Body of pancreas (tissue), 4 donors: ENCODE measurements around the gene CORO7. TPM values are rescaled to one million over a fixed set of nuclear protein-coding genes. Genes with fewer than 3 reads are reported as not detected.

Source experiments
- ATAC-seq: fragments of 150-250 bp; one replicate; pipeline ENCODE4 v1.9.1; 2016
- DNase-seq, 4 donors: peaks; one replicate each; pipeline ENCODE4 v3.0.0-alpha.2; 2019
- H3K27ac ChIP-seq, 4 donors: fragments of 200-600 bp; sonication (generic); 1 replicate in 3 of 4; 2 replicates in 1 of 4; pipeline versions ENCODE4 v1.5.1 to v1.6.1; 2016 to 2019; ENCODE audit warnings: mild to moderate bottlenecking in 1 of 4, mixed read lengths in 1 of 4, moderate library complexity in 1 of 4
- H3K27me3 ChIP-seq, 2 donors: fragments of 200-600 bp; sonication (generic); one replicate each; pipeline ENCODE4 v1.6.0; 2016; ENCODE audit warnings: mild to moderate bottlenecking in 1 of 2
- H3K36me3 ChIP-seq, 2 donors: fragments of 200-600 bp; sonication (generic); replicated peaks in 1 of 2; 2 replicates each; pipeline ENCODE4 v1.5.1; 2016; ENCODE audit warnings: low read depth in 2 of 2; ENCODE audit not compliant: insufficient read depth in 1 of 2
- H3K4me1 ChIP-seq: fragments of 200-600 bp; sonication (generic); one replicate; pipeline ENCODE4 v1.6.0; 2016
- H3K4me3 ChIP-seq, 2 donors: fragments of 200-600 bp; sonication (generic); 1 replicate in 1 of 2; 2 replicates in 1 of 2; pipeline ENCODE4 v1.5.1; 2016 to 2019
- H3K9me3 ChIP-seq, 3 donors: fragments of 200-600 bp; sonication (generic); 1 replicate in 2 of 3; 2 replicates in 1 of 3; pipeline ENCODE4 v1.5.1; 2016
- CTCF ChIP-seq, 7 experiments: fragments of 450-650 bp in 4 of 7; fragments of 200-600 bp in 3 of 7; sonication (generic) in 3 of 7; IDR thresholded peaks; one replicate each; pipeline ENCODE4 v1.5.1; 2016 to 2019; ENCODE audit warnings: antibody characterized with exemption in 7 of 7
- POLR2A ChIP-seq, 3 donors: fragments of 450-650 bp; IDR thresholded peaks; one replicate each; pipeline ENCODE4 v1.6.1; 2016; ENCODE audit warnings: antibody characterized with exemption in 3 of 3, mild to moderate bottlenecking in 2 of 3
- WGBS, 2 donors: methylation state at CpG; one replicate each; pipeline ENCODE4 v1.1.5; 2017; 5-methylcytosine and 5-hydroxymethylcytosine counted together
- intact Hi-C: fragments of 100-400 bp; cut with DNase I; formaldehyde crosslinking; loops from one replicate; pipeline ENCODE4 v1.15.1; 2023
- total RNA-seq, 2 donors: library from RNA; depleted of rRNA; stranded (reverse); fragments of >200 nt; gene quantifications; one replicate each; pipeline ENCODE4 v1.1.0, GENCODE V29; 2016

CORO7 gene
- total RNA-seq, 2 donors from 2014 or later, result 13.2 to 48.8 TPM

GRCh38 chr16:4435337-4436067, 19.1 kb upstream of the CORO7 start:
- no peak overlapping the region for H3K27ac ChIP-seq
- no peaks in the 10 kb centered on the region for H3K27me3 ChIP-seq
- no peaks in the 10 kb centered on the region for H3K9me3 ChIP-seq
- peaks cover 0 to 23% of the 10 kb centered on the region in 2 donors for H3K36me3 ChIP-seq
- no peak overlapping the region for H3K4me3 ChIP-seq
- intact Hi-C loops, result loop anchor here (10.0 kb wide), 1 partner anchor 59 kb away; no protein-coding TSS in a partner anchor
- ATAC-seq (no peak), DNase-seq (no peak)
- no peaks in the 10 kb centered on the region for H3K4me1 ChIP-seq
- no peak for TF ChIP-seq CTCF (IDR thresholded peaks at IDR 0.05)
- no peak for TF ChIP-seq POLR2A (IDR thresholded peaks at IDR 0.05)
- WGBS, 2 donors, result 73 to 77% methylated on average over 8 of the region's 8 CpGs

- Histone ChIP-seq H3K27me3 (no peaks in the 10 kb centered on the region), H3K4me3 (no peak overlapping the region), H3K27ac (no peak overlapping the region), H3K36me3 (peaks cover 0 to 18% of the 10 kb centered on the region in 2 donors), H3K9me3 (no peaks in the 10 kb centered on the region), H3K4me1 (no peaks in the 10 kb centered on the region)
- 71 to 76% methylated on average over 12 of the region's 12 CpGs for WGBS, 2 donors
- DNase-seq (no peak), ATAC-seq (no peak)
- TF ChIP-seq POLR2A (IDR thresholded peaks at IDR 0.05) (no peak), CTCF (IDR thresholded peaks at IDR 0.05) (no peak)
- intact Hi-C loops, result loop anchor here (10.0 kb wide), 1 partner anchor 61 kb away; no protein-coding TSS in a partner anchor
Observed at GRCh38 chr16:4433914-4434787, 17.8 kb upstream of the CORO7 start.

GRCh38 chr16:4433228-4433627, 16.8 kb upstream of the CORO7 start:
- TF ChIP-seq POLR2A (IDR thresholded peaks at IDR 0.05), result no peak
- TF ChIP-seq CTCF (IDR thresholded peaks at IDR 0.05), result no peak
- 81 to 96% methylated on average over 4 of the region's 4 CpGs for WGBS, 2 donors
- DNase-seq (no peak), ATAC-seq (no peak)
- Histone ChIP-seq H3K27ac (no peak overlapping the region), H3K36me3 (peaks cover 0 to 17% of the 10 kb centered on the region in 2 donors), H3K27me3 (no peaks in the 10 kb centered on the region), H3K9me3 (no peaks in the 10 kb centered on the region), H3K4me3 (no peak overlapping the region), H3K4me1 (no peaks in the 10 kb centered on the region)
- intact Hi-C loops, result loop anchor here (10.0 kb wide), 1 partner anchor 62 kb away; no protein-coding TSS in a partner anchor

GRCh38 chr16:4431023-4431422, 14.6 kb upstream of the CORO7 start:
- ATAC-seq, result no peak
- H3K9me3 ChIP-seq, result no peaks in the 10 kb centered on the region
- H3K4me3 ChIP-seq, result no peak overlapping the region
- no peaks in the 10 kb centered on the region for H3K27me3 ChIP-seq
- H3K27ac ChIP-seq, result no peak overlapping the region
- TF ChIP-seq POLR2A (IDR thresholded peaks at IDR 0.05) (no peak), CTCF (IDR thresholded peaks at IDR 0.05) (no peak)
- peaks cover 0 to 11% of the 10 kb centered on the region in 2 donors for H3K36me3 ChIP-seq
- 77 to 84% methylated on average over 9 of the region's 9 CpGs for WGBS, 2 donors
- intact Hi-C loops, result loop anchor here (10.0 kb wide), 1 partner anchor 64 kb away; no protein-coding TSS in a partner anchor
- no peak for DNase-seq
- H3K4me1 ChIP-seq, result peaks cover 16% of the 10 kb centered on the region
